Keratinocyte (primary cell): ENCODE measurements around the gene TTC36.

Experiments
- CTCF ChIP-seq, 3 experiments: IDR thresholded peaks in 1 of 3; conservative IDR thresholded peaks in 1 of 3; optimal IDR thresholded peaks in 1 of 3; 2 replicates in 2 of 3; 3 replicates in 1 of 3; pipeline versions ENCODE3 to v1.5.1; 2011; ENCODE audit warnings: low read length in 3 of 3, mild to moderate bottlenecking in 3 of 3, moderate library complexity in 2 of 3, control low read depth in 1 of 3, inconsistent platforms in 1 of 3; ENCODE audit not compliant: insufficient read depth in 2 of 3; ENCODE audit errors: extremely low read depth in 1 of 3
- EZH2 ChIP-seq: IDR thresholded peaks from one replicate; pipeline ENCODE4 v1.6.1; 2012; ENCODE audit warnings: inconsistent platforms, mild to moderate bottlenecking, low read length, moderate library complexity

DNA sequence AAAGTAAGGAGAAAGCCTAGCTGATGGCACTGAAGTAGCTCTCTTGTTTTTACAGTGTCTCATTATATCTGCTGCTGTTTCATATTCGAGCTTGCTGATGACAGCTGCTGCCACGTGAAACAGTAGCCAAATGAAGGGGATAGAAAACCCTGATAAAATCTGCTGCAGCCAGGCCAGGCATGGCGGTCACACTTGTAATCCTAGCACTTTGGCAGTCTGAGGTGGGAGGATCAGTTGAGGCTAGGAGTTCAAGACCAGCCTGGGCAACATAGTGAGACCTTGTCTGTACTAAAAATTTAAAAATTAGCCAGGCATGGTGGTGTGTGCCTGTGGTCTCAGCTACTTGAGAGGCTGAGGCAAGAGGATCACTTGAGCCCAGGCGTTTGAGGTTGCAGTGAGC is 25.1 kb downstream of the TTC36 start:
- TF ChIP-seq EZH2 (no peak), CTCF (optimal IDR thresholded peaks at IDR 0.05 in 1 of 3, IDR thresholded peaks at IDR 0.05 in 1 of 3, conservative IDR thresholded peaks at IDR 0.05 in 1 of 3; ENCODE audit: extremely low read depth in 1 of 3, insufficient read depth in 2 of 3, low read length in 3 of 3) (no peak)
